CD14-positive monocyte (primary cell): ENCODE measurements around the gene FLCN. TPM values are rescaled to one million over a fixed set of nuclear protein-coding genes. Genes with fewer than 3 reads are reported as not detected.

ENCODE experiments used
- DNase-seq, 3 donors: peaks; one replicate each; pipeline ENCODE4 v3.0.0-alpha.2; 2011 to 2022
- H2AFZ ChIP-seq: 2 replicates; pipeline ENCODE4 v1.6.0; 2012; ENCODE audit warnings: mild to moderate bottlenecking, low read depth, low read length, inconsistent platforms; ENCODE audit not compliant: insufficient read depth, poor library complexity, severe bottlenecking
- H3K27ac ChIP-seq, 2 donors: 1 replicate in 1 of 2; 2 replicates in 1 of 2; pipeline ENCODE4 v1.5.1; 2012 to 2013; ENCODE audit warnings: low read length in 2 of 2, control low read depth in 1 of 2, inconsistent platforms in 1 of 2, low read depth in 1 of 2, mild to moderate bottlenecking in 1 of 2
- H3K27me3 ChIP-seq, 2 donors: one replicate each; pipeline versions ENCODE4 v1.6.0 to v1.6.1; 2011 to 2013; ENCODE audit warnings: low read length in 2 of 2; ENCODE audit not compliant: control insufficient read depth in 2 of 2, insufficient read depth in 2 of 2
- H3K36me3 ChIP-seq, 2 donors: replicated peaks in 1 of 2; 1 replicate in 1 of 2; 2 replicates in 1 of 2; pipeline versions ENCODE4 v1.5.1 to v1.6.1; 2012 to 2013; ENCODE audit warnings: low read length in 2 of 2, control low read depth in 1 of 2, inconsistent platforms in 1 of 2, mild to moderate bottlenecking in 1 of 2; ENCODE audit not compliant: insufficient read depth in 2 of 2, control insufficient read depth in 1 of 2
- H3K4me1 ChIP-seq, 2 donors: 1 replicate in 1 of 2; 2 replicates in 1 of 2; pipeline versions ENCODE4 v1.5.1 to v1.6.1; 2012 to 2013; ENCODE audit warnings: low read length in 2 of 2, control low read depth in 1 of 2, inconsistent platforms in 1 of 2, mild to moderate bottlenecking in 1 of 2, moderate library complexity in 1 of 2; ENCODE audit not compliant: insufficient read depth in 2 of 2, control insufficient read depth in 1 of 2
- H3K4me2 ChIP-seq: replicated peaks from 2 replicates; pipeline ENCODE3; 2012; ENCODE audit warnings: low read length, moderate library complexity, mild to moderate bottlenecking; ENCODE audit not compliant: poor library complexity, severe bottlenecking; ENCODE audit errors: extremely low read depth
- H3K4me3 ChIP-seq, 3 experiments: fragments of 200-600 bp in 1 of 3; sonication (generic) in 1 of 3; replicated peaks in 1 of 3; 1 replicate in 2 of 3; 2 replicates in 1 of 3; pipeline ENCODE4 v1.5.1; 2011 to 2013; ENCODE audit warnings: low read length in 3 of 3, mild to moderate bottlenecking in 3 of 3, control low read depth in 2 of 3, low read depth in 2 of 3, inconsistent platforms in 1 of 3, moderate library complexity in 1 of 3
- H3K79me2 ChIP-seq: 2 replicates; pipeline ENCODE4 v1.6.0; 2012; ENCODE audit warnings: mild to moderate bottlenecking, control low read depth, inconsistent platforms, low read length, moderate library complexity; ENCODE audit not compliant: insufficient read depth
- H3K9ac ChIP-seq: 2 replicates; pipeline ENCODE4 v1.6.0; 2017; ENCODE audit warnings: low read length, mild to moderate bottlenecking; ENCODE audit not compliant: insufficient read depth, poor library complexity, severe bottlenecking
- H3K9me3 ChIP-seq, 2 donors: replicated peaks in 1 of 2; 1 replicate in 1 of 2; 2 replicates in 1 of 2; pipeline versions ENCODE4 v1.5.1 to v1.6.1; 2012 to 2013; ENCODE audit warnings: low read length in 2 of 2, control low read depth in 1 of 2; ENCODE audit not compliant: control insufficient read depth in 1 of 2, insufficient read depth in 1 of 2
- H4K20me1 ChIP-seq: 2 replicates; pipeline ENCODE4 v1.6.0; 2012; ENCODE audit warnings: mild to moderate bottlenecking, low read length, control low read depth, moderate library complexity; ENCODE audit not compliant: insufficient read depth
- H3K27ac Mint-ChIP-seq, 7 donors: one replicate each; pipeline ENCODE4 v1.8.0; 2020; ENCODE audit warnings: mild to moderate bottlenecking in 7 of 7, mixed read lengths in 7 of 7, moderate library complexity in 6 of 7, inconsistent platforms in 2 of 7
- H3K27me3 Mint-ChIP-seq, 3 donors: one replicate each; pipeline ENCODE4 v1.8.0; 2021 to 2022; ENCODE audit warnings: low read depth in 3 of 3, mild to moderate bottlenecking in 3 of 3, mixed read lengths in 3 of 3, moderate library complexity in 3 of 3, inconsistent platforms in 1 of 3
- H3K36me3 Mint-ChIP-seq, 2 donors: one replicate each; pipeline ENCODE4 v1.8.0; 2020; ENCODE audit warnings: mixed read lengths in 2 of 2, inconsistent platforms in 1 of 2, mild to moderate bottlenecking in 1 of 2
- H3K4me1 Mint-ChIP-seq: one replicate; pipeline ENCODE4 v1.8.0; 2020; ENCODE audit warnings: mild to moderate bottlenecking, mixed read lengths
- H3K4me3 Mint-ChIP-seq, 2 donors: one replicate each; pipeline ENCODE4 v1.8.0; 2020; ENCODE audit warnings: mild to moderate bottlenecking in 2 of 2, mixed read lengths in 2 of 2, moderate library complexity in 1 of 2
- H3K9me3 Mint-ChIP-seq, 7 donors: one replicate each; pipeline ENCODE4 v1.8.0; 2020 to 2022; ENCODE audit warnings: mixed read lengths in 7 of 7, mild to moderate bottlenecking in 6 of 7, moderate library complexity in 6 of 7, inconsistent platforms in 2 of 7
- WGBS: methylation state at CpG from one replicate; pipeline ENCODE4 v1.1.5; 2013; ENCODE audit warnings: missing lambda C conversion rate; ENCODE audit not compliant: insufficient coverage; 5-methylcytosine and 5-hydroxymethylcytosine counted together
- intact Hi-C, 2 donors: fragments of 100-400 bp; cut with micrococcal nuclease; formaldehyde crosslinking; loops; one replicate each; pipeline versions ENCODE4 v1.15.0 to v1.15.1; 2023
- polyA plus RNA-seq, 3 donors: library from polyadenylated mRNA; depleted of rRNA in 1 of 3; unstranded in 2 of 3; stranded (reverse) in 1 of 3; fragments of 300-500 nt in 2 of 3; fragments of >200 nt in 1 of 3; fragmentation: Illumina TruSeq in 2 of 3; gene quantifications; 1 replicate in 2 of 3; 2 replicates in 1 of 3; pipeline ENCODE4 v1.2.3, GENCODE V29; 2012 to 2021
- TF ChIP-seq, protein P1 (sequence below): fragments of 200-600 bp; IDR thresholded peaks from one replicate; pipeline ENCODE4 v1.8.0; 2022; ENCODE audit warnings: antibody characterized with exemption, mild to moderate bottlenecking

The FLCN gene
- polyA plus RNA-seq, 3 donors: 5.8 to 46.9 (median 8.0) TPM

DNA sequence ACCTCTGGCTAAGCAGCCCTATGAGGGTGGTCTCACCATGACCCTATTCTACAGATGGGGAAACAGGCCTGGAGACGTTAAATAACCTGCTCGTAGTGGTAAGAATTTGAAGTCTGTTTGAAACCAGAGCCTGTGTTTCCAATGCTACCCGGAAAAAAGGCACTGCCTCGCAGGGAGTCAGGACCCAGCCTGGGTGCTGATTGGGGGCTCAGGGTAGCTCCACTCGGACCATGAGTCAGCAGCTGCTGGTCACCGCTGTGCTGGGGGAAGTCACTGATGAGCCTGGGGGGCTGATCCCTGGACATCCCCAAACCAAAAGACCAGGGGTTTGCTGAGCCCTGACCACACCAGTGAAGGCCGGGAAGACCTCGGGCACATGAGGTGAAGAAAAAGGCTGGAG is 21.4 kb downstream of the FLCN start:
- Mint-ChIP-seq H3K27ac (peak overlapping the region in 1 of 7 donors; percentile 67), H3K27me3 (peaks cover 0 to 1% (median 0%) of the 10 kb centered on the region in 3 donors), H3K4me3 (no peak overlapping the region), H3K9me3 (no peaks in the 10 kb centered on the region), H3K36me3 (peaks cover 83 to 99% of the 10 kb centered on the region in 2 donors), H3K4me1 (no peaks in the 10 kb centered on the region)
- H2AFZ ChIP-seq: no peak overlapping the region
- H3K79me2 ChIP-seq: no peaks in the 10 kb centered on the region
- no peak for DNase-seq
- no peaks in the 10 kb centered on the region for H3K27me3 ChIP-seq
- no peaks in the 10 kb centered on the region for H3K4me1 ChIP-seq
- no peaks in the 10 kb centered on the region for H3K9me3 ChIP-seq
- intact Hi-C loops: no loop called here
- no peak overlapping the region for H3K9ac ChIP-seq
- H3K27ac ChIP-seq: no peak overlapping the region
- TF ChIP-seq, protein P1, sequence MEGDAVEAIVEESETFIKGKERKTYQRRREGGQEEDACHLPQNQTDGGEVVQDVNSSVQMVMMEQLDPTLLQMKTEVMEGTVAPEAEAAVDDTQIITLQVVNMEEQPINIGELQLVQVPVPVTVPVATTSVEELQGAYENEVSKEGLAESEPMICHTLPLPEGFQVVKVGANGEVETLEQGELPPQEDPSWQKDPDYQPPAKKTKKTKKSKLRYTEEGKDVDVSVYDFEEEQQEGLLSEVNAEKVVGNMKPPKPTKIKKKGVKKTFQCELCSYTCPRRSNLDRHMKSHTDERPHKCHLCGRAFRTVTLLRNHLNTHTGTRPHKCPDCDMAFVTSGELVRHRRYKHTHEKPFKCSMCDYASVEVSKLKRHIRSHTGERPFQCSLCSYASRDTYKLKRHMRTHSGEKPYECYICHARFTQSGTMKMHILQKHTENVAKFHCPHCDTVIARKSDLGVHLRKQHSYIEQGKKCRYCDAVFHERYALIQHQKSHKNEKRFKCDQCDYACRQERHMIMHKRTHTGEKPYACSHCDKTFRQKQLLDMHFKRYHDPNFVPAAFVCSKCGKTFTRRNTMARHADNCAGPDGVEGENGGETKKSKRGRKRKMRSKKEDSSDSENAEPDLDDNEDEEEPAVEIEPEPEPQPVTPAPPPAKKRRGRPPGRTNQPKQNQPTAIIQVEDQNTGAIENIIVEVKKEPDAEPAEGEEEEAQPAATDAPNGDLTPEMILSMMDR: no peak
- peaks cover 86 to 97% of the 10 kb centered on the region in 2 donors for H3K36me3 ChIP-seq
- no peak overlapping the region for H3K4me2 ChIP-seq
- 93% methylated on average over 4 of the region's 8 CpGs for WGBS
- peaks cover 44% of the 10 kb centered on the region for H4K20me1 ChIP-seq
- no peak overlapping the region for H3K4me3 ChIP-seq

DNA sequence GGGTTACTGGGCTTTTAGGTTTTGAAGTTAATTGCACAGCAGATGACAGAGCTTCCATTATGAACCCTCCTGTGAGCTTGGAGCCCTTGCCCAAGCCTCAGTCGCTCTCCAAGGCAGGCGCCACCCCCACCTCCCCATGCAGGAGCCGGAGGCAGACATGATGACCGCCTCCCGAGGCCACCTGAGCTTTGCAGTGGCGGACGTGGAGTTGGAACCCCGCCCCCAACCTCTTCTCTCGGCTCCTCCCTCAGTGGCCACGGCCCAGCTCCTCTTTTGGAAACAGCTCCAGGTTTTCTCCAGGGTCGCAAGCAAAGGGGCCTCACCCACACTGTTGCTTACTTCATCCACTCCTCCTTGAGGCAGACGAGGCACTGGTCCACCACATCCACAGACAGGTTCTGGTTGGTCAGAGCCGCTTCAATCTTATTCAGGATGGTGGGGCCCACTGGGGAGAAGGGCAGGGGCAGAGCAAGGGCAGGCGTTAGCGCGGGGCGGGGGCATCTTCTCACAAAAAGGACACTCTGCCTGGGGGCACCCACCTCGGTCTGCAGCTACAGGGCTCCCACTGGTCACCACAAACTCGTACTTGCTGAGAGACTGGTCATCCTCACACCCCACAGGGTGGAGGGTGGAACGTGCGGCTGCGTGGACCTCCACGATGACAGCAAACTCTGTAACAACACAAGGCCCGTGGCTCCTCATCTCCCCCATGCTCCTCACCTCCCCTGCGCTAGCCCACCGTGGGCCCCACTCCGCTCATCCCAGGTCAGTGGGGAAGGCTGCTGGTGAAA is 22.1 kb downstream of the FLCN start:
- H3K4me3 ChIP-seq: no peak overlapping the region
- H3K4me1 Mint-ChIP-seq: no peaks in the 10 kb centered on the region
- no peak overlapping the region for H3K27ac ChIP-seq
- H3K27ac Mint-ChIP-seq: peak overlapping the region in 1 of 7 donors; percentile 57
- H3K36me3 Mint-ChIP-seq: peaks cover 76 to 93% of the 10 kb centered on the region in 2 donors
- H3K27me3 Mint-ChIP-seq: peaks cover 0 to 1% (median 0%) of the 10 kb centered on the region in 3 donors
- no peaks in the 10 kb centered on the region for H3K9me3 ChIP-seq
- intact Hi-C loops: no loop called here
- no peak for DNase-seq
- no peaks in the 10 kb centered on the region for H3K9me3 Mint-ChIP-seq
- no peaks in the 10 kb centered on the region for H3K27me3 ChIP-seq
- H3K4me1 ChIP-seq: no peaks in the 10 kb centered on the region
- no peak overlapping the region for H3K4me2 ChIP-seq
- H3K36me3 ChIP-seq: peaks cover 79 to 91% of the 10 kb centered on the region in 2 donors
- no peak overlapping the region for H3K9ac ChIP-seq
- H2AFZ ChIP-seq: no peak overlapping the region
- TF ChIP-seq, protein P1: no peak
- H3K79me2 ChIP-seq: no peaks in the 10 kb centered on the region
- H4K20me1 ChIP-seq: peaks cover 36% of the 10 kb centered on the region
- H3K4me3 Mint-ChIP-seq: no peak overlapping the region
- 95% methylated on average over 14 of the region's 27 CpGs for WGBS
